ENCODE results near the gene CDX1.
A peak's percentile ranks its signal among the peaks of the same experiment; 100 is the strongest.

The CDX1 gene

GRCh38 chr5:150166650-150167511 lies at the start of gene CDX1:
Gene CDX1, plus strand, starts transcription at chr5:150166778. Its CDS starts 99 bp downstream, at chr5:150166877.
- DNase-seq = no peak

GRCh38 chr5:150117945-150118560 lies 48.5 kb upstream of the CDX1 start:
- no peak for DNase-seq

GRCh38 chr5:150118561-150119229 lies 47.9 kb upstream of the CDX1 start:
- DNase-seq = no peak

- DNase-seq = peak; percentile 41
Observed at GRCh38 chr5:150119421-150120061, 47.0 kb upstream of the CDX1 start.

GRCh38 chr5:150120062-150120441 lies 46.5 kb upstream of the CDX1 start:
- no peak for DNase-seq

GRCh38 chr5:150120617-150121447 lies 45.7 kb upstream of the CDX1 start:
- DNase-seq = no peak

- no peak for DNase-seq
Observed at GRCh38 chr5:150121448-150122157, 45.0 kb upstream of the CDX1 start.

GRCh38 chr5:150122158-150122510 lies 44.4 kb upstream of the CDX1 start:
- DNase-seq = peak; percentile 78

GRCh38 chr5:150122536-150123481 lies 43.8 kb upstream of the CDX1 start:
- DNase-seq = no peak

- DNase-seq = no peak
Observed at GRCh38 chr5:150123542-150123941, 43.0 kb upstream of the CDX1 start.

GRCh38 chr5:150124111-150124557 lies 42.4 kb upstream of the CDX1 start:
- DNase-seq = no peak

GRCh38 chr5:150124596-150124995 lies 42.0 kb upstream of the CDX1 start:
- no peak for DNase-seq

GRCh38 chr5:150125334-150125733 lies 41.2 kb upstream of the CDX1 start:
- no peak for DNase-seq

- no peak for DNase-seq
Observed at GRCh38 chr5:150126199-150126920, 40.2 kb upstream of the CDX1 start.

- no peak for DNase-seq
Observed at GRCh38 chr5:150126921-150127265, 39.7 kb upstream of the CDX1 start.

- DNase-seq = no peak
Observed at GRCh38 chr5:150129454-150129812, 37.1 kb upstream of the CDX1 start.

- DNase-seq = peak; percentile 63
Observed at GRCh38 chr5:150129813-150130492, 36.6 kb upstream of the CDX1 start.

- DNase-seq = no peak
Observed at GRCh38 chr5:150130493-150130922, 36.1 kb upstream of the CDX1 start.

GRCh38 chr5:150131461-150131860 lies 35.1 kb upstream of the CDX1 start:
- no peak for DNase-seq
